AG10803 (cell line): ENCODE results near the gene ADSS1.

Experiments
- DNase-seq: peaks from one replicate; pipeline ENCODE4 v3.0.0; 2010; ENCODE audit warnings: low read depth
- H3K4me3 ChIP-seq: 2 replicates; pipeline ENCODE4 v1.5.1; 2011; ENCODE audit warnings: mild to moderate bottlenecking, low read length, control low read depth
- CTCF ChIP-seq: conservative IDR thresholded peaks from 2 replicates; pipeline ENCODE4 v1.5.1; 2011; ENCODE audit warnings: mild to moderate bottlenecking, low read length, control low read depth, inconsistent platforms

The ADSS1 gene

GRCh38 chr14:104732931-104733681 is 9.1 kb downstream of the ADSS1 start:
- no peak for TF ChIP-seq CTCF
- no peak for DNase-seq
- no peak overlapping the region for H3K4me3 ChIP-seq

- no peak for DNase-seq
- TF ChIP-seq CTCF, result no peak
- no peak overlapping the region for H3K4me3 ChIP-seq
Measured at GRCh38 chr14:104734051-104734587, 10.1 kb downstream of the ADSS1 start.

GRCh38 chr14:104734601-104734990 is 10.6 kb downstream of the ADSS1 start:
- no peak for DNase-seq
- no peak overlapping the region for H3K4me3 ChIP-seq
- no peak for TF ChIP-seq CTCF

GRCh38 chr14:104734991-104735779 is 11.2 kb downstream of the ADSS1 start:
- no peak for DNase-seq

GRCh38 chr14:104735830-104736642 is 12.0 kb downstream of the ADSS1 start:
- no peak for TF ChIP-seq CTCF
- H3K4me3 ChIP-seq, result no peak overlapping the region
- DNase-seq, result peak; percentile 88

More at GRCh38 chr14:104734991-104735779, 11.2 kb downstream of the ADSS1 start:
- no peak overlapping the region for H3K4me3 ChIP-seq
- no peak for TF ChIP-seq CTCF

- no peak overlapping the region for H3K4me3 ChIP-seq
- no peak for TF ChIP-seq CTCF
- DNase-seq, result no peak
Measured at GRCh38 chr14:104738375-104739019, 14.5 kb downstream of the ADSS1 start.
